Peyer's patch (tissue), 4 donors: Measurements from ENCODE around the gene CDK11B. TPM values are rescaled to one million over a fixed set of nuclear protein-coding genes. Genes with fewer than 3 reads are reported as not detected.

Experiments
- DNase-seq, 3 donors: peaks; one replicate each; pipeline ENCODE4 v3.0.0-alpha.2; 2017 to 2019
- H3K27ac ChIP-seq, 4 donors: fragments of 200-600 bp; sonication (generic); one replicate each; pipeline ENCODE4 v1.5.1; 2016 to 2019
- H3K27me3 ChIP-seq, 2 donors: fragments of 200-600 bp; sonication (generic); one replicate each; pipeline ENCODE4 v1.5.1; 2019
- H3K36me3 ChIP-seq, 3 donors: fragments of 200-600 bp; sonication (generic); one replicate each; pipeline ENCODE4 v1.5.1; 2016 to 2019
- H3K4me1 ChIP-seq, 4 donors: fragments of 200-600 bp; sonication (generic); one replicate each; pipeline ENCODE4 v1.5.1; 2016 to 2019
- H3K4me3 ChIP-seq, 4 donors: fragments of 200-600 bp; sonication (generic); 1 replicate in 3 of 4; 2 replicates in 1 of 4; pipeline ENCODE4 v1.5.1; 2016 to 2019; ENCODE audit warnings: mild to moderate bottlenecking in 1 of 4
- H3K9me3 ChIP-seq, 4 donors: fragments of 200-600 bp; sonication (generic); one replicate each; pipeline ENCODE4 v1.5.1; 2016 to 2019; ENCODE audit warnings: mild to moderate bottlenecking in 1 of 4
- POLR2A ChIP-seq, 2 donors: fragments of 450-650 bp; IDR thresholded peaks; one replicate each; pipeline ENCODE4 v1.5.1; 2017; ENCODE audit warnings: antibody characterized with exemption in 2 of 2, mild to moderate bottlenecking in 2 of 2, moderate library complexity in 2 of 2
- total RNA-seq, 4 donors: library from RNA; depleted of rRNA; stranded (reverse); fragments of >200 nt; gene quantifications; one replicate each; pipeline ENCODE4 v1.1.0, GENCODE V29; 2016
- TF ChIP-seq, protein P1 (sequence below), 6 experiments: fragments of 450-650 bp in 4 of 6; fragments of 200-600 bp in 2 of 6; sonication (generic) in 1 of 6; IDR thresholded peaks; one replicate each; pipeline ENCODE4 v1.5.1; 2017 to 2019; ENCODE audit warnings: antibody characterized with exemption in 6 of 6, mild to moderate bottlenecking in 3 of 6, moderate library complexity in 1 of 6

CDK11B gene
- total RNA-seq, 4 donors from 2014 or later: 25.7 to 124 (median 40.9) TPM

DNA sequence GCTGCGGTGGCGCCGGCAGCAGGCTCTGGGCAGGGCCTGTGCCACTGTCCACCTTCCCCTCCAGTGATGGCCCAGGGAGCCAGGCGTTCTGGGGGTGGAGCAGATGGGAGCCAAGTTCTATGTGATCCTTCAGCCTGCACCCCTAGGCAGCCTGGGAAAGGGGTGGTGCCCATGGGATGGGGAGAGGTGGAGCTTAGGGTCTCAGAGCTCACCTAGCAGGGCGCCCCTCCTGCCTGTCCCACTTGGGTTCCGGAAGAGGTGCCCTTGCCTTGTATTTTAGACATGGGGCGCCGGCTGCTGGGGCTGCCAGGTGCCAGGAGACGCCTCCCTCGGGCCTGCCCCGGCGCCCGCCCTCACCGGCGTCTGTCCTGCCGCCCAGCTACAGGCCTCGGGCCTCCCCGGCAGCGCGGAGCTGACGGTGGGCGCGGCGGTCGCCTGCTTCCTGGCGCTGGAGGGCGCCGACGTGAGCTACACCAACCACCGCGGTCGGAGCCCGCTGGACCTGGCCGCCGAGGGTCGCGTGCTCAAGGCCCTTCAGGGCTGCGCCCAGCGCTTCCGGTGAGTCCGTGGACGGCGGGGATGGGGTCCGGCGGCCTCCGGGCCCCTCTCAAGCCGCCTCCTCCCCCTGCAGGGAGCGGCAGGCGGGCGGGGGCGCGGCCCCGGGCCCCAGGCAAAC is 29.9 kb downstream of the CDK11B start:
- H3K4me1 ChIP-seq: peaks cover 3 to 34% (median 18%) of the 10 kb centered on the region in 4 donors
- peak overlapping the region; percentile 30 to 53 (median 38) for H3K4me3 ChIP-seq
- peaks cover 0 to 13% (median 0%) of the 10 kb centered on the region in 3 donors for H3K36me3 ChIP-seq
- TF ChIP-seq, protein P1, sequence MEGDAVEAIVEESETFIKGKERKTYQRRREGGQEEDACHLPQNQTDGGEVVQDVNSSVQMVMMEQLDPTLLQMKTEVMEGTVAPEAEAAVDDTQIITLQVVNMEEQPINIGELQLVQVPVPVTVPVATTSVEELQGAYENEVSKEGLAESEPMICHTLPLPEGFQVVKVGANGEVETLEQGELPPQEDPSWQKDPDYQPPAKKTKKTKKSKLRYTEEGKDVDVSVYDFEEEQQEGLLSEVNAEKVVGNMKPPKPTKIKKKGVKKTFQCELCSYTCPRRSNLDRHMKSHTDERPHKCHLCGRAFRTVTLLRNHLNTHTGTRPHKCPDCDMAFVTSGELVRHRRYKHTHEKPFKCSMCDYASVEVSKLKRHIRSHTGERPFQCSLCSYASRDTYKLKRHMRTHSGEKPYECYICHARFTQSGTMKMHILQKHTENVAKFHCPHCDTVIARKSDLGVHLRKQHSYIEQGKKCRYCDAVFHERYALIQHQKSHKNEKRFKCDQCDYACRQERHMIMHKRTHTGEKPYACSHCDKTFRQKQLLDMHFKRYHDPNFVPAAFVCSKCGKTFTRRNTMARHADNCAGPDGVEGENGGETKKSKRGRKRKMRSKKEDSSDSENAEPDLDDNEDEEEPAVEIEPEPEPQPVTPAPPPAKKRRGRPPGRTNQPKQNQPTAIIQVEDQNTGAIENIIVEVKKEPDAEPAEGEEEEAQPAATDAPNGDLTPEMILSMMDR (IDR thresholded peaks at IDR 0.05): no peak
- peak in 2 of 3 donors; percentile 26 to 48 for DNase-seq
- no peaks in the 10 kb centered on the region for H3K9me3 ChIP-seq
- H3K27ac ChIP-seq: peak overlapping the region; percentile 82 to 91 (median 84)
- H3K27me3 ChIP-seq: peaks cover 0 to 17% of the 10 kb centered on the region in 2 donors

DNA sequence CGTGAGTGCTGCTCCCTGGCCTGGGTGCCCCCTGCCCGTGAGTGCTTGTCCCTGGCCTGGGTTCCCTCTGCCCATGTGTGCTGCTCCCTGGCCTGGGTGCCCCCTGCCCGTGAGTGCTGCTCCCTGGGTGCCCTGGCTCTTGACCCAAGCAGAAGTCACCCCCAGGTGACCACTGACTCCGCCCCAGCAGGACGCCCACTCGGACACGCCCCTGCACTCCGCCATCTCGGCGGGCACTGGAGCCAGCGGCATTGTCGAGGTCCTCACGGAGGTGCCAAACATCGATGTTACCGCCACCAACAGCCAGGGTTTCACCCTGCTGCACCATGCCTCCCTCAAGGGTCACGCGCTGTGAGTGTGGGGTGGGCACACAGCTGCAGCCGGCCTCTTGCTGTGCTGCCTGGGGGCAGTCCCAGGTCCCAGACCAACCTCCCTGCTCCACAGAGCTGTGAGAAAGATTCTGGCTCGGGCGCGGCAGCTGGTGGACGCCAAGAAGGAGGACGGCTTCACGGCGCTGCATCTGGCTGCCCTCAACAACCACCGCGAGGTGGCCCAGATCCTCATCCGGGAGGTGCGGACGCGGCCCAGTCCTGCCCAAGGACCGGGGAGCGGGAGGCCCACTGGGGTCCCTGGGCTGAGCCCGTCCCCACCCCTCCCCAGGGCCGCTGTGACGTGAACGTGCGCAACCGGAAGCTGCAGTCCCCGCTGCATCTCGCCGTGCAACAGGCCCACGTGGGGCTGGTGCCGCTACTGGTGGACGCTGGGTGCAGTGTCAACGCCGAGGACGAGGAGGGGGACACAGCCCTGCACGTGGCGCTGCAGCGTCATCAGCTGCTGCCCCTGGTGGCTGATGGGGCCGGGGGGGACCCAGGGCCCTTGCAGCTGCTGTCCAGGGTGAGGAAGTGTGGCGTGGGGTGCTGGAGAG is 30.7 kb downstream of the CDK11B start:
- H3K27ac ChIP-seq: peak overlapping the region in 3 of 4 donors; percentile 62 to 84 (median 76)

DNA sequence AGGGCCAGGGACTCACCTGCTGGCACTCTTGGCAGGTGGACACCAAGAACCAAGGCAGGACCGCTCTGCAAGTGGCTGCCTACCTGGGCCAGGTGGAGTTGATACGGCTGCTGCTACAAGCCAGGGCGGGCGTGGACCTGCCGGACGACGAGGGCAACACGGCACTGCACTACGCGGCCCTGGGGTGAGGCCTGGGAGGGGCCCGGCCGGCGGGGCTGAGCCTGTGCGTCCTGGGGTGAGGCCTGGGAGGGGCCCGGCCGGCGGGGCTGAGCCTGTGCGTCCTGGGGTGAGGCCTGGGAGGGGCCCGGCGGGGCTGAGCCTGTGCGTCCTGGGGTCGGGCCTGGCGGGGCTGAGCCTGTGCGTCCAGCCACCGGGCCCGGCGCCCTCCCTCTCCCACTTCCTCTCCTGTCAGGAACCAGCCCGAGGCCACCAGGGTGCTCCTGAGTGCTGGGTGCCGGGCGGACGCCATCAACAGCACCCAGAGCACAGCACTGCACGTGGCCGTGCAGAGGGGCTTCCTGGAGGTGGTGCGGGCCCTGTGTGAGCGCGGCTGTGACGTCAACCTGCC is 31.5 kb downstream of the CDK11B start:
- H3K27me3 ChIP-seq: peaks cover 0 to 17% of the 10 kb centered on the region in 2 donors
- DNase-seq: peak in 2 of 3 donors; percentile 82 to 84
- H3K9me3 ChIP-seq: no peaks in the 10 kb centered on the region
- H3K4me1 ChIP-seq: peaks cover 3 to 34% (median 18%) of the 10 kb centered on the region in 4 donors
- peaks cover 0 to 13% (median 0%) of the 10 kb centered on the region in 3 donors for H3K36me3 ChIP-seq
- peak overlapping the region in 1 of 4 donors; percentile 9 for H3K4me3 ChIP-seq
- H3K27ac ChIP-seq: peak overlapping the region in 3 of 4 donors; percentile 36 to 76 (median 62)
- TF ChIP-seq, protein P1 (IDR thresholded peaks at IDR 0.05): peak in 1 of 6 experiments; percentile 5
- peak in 1 of 2 donors; percentile 33 for TF ChIP-seq POLR2A (IDR thresholded peaks at IDR 0.05)

More for the DNA sequence above, 30.7 kb downstream of the CDK11B start:
- DNase-seq: peak in 1 of 3 donors; percentile 51
- Histone ChIP-seq H3K27me3 (peaks cover 0 to 17% of the 10 kb centered on the region in 2 donors), H3K36me3 (peaks cover 0 to 13% (median 0%) of the 10 kb centered on the region in 3 donors), H3K4me3 (no peak overlapping the region), H3K9me3 (no peaks in the 10 kb centered on the region), H3K4me1 (peaks cover 3 to 34% (median 18%) of the 10 kb centered on the region in 4 donors)
- TF ChIP-seq POLR2A (IDR thresholded peaks at IDR 0.05): no peak
- TF ChIP-seq, protein P1 (IDR thresholded peaks at IDR 0.05): no peak

DNA sequence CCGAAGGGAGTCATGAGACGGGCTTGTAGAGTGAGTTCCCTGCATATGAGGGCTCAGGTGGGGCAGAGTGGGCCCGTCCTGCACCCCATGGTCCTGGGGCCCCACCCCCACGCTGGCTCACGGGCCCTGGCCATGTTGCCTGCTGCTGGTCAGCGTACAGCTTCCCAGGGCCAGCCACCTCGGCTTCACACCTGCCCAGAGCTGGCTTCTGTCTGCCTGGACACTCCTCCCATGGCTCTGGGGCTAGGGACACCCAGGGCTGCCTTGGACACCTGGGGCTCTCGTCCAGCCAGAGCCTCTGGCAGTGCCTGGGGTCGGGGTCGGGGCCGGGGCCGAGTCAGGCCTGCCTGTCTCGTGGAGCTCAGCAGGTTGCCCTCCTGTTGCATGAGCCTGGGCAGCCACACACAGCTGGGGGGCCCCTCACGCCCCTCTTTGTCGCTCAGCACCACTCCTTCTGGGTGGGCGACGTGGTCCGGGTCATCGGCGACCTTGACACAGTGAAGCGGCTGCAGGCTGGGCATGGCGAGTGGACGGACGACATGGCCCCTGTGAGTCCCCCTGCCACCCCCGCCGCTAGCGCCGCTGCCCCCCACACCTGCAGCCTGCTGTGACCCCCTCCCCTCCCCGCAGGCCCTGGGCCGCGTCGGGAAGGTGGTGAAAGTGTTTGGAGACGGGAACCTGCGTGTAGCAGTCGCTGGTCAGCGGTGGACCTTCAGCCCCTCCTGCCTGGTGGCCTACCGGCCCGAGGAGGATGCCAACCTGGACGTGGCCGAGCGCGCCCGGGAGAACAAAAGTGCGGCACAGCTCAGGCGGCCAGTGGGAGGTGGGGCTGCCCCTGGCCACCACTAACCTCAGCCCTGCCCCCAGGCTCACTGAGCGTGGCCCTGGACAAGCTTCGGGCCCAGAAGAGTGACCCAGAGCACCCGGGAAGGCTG is 32.3 kb downstream of the CDK11B start:
- Histone ChIP-seq H3K9me3 (no peaks in the 10 kb centered on the region), H3K27me3 (peaks cover 0 to 9% of the 10 kb centered on the region in 2 donors), H3K4me3 (no peak overlapping the region), H3K27ac (peak overlapping the region in 3 of 4 donors; percentile 36 to 76 (median 62)), H3K4me1 (peaks cover 3 to 26% (median 11%) of the 10 kb centered on the region in 4 donors), H3K36me3 (peaks cover 0 to 13% (median 0%) of the 10 kb centered on the region in 3 donors)
- TF ChIP-seq, protein P1 (IDR thresholded peaks at IDR 0.05): no peak
- no peak for TF ChIP-seq POLR2A (IDR thresholded peaks at IDR 0.05)
- no peak for DNase-seq
